Measurements from ENCODE around the gene PTBP3.
"Not testable (repeated sequence)": the region's sequence is repeated elsewhere in the genome, so short reads cannot be mapped to it uniquely, and the experiment has no call there.

PTBP3 gene

DNA sequence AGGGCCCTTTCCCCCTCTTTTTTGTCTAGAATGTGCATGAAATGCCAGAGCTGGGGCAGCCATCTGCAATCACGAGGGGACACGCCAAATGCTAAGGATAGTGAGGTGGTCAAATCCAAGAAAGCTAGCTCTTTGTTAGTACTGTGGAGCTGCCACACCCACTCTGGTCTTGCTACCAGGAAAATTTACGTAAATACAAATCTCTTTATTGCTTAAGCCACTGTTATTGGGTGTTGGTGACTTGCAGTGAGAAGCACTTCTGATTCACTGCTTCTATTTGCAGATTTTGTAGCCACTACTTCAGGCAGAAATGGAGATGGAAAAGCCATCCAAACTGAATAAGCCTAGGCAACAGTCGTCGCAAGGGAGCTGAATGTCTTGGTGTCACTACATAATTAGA, 132.7 kb downstream of the PTBP3 start:
- Histone ChIP-seq H3K4me3 (ENCODE audit: low read depth in 1 of 2, low read length in 1 of 2) (no peak overlapping the region), H3K36me3 (peaks cover 4% of the 10 kb centered on the region)

DNA sequence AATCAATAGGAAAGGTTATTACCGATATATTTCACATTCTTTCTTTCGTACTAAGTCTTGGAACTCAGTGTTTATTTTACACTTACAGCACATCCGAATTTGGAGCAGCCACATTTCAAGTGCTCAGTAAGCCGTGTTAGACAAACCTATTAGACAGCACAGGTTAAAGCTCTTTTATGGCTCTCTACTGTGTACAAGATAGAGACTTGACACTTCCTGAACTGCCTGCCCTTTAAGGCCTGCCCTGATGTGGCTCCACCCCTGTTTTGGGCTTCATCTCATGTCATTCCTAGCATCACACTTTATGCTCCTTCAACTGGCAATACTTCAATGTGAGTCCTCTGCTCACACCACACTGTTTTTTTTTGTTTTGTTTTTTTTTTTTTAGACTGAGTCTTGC, 134.8 kb downstream of the PTBP3 start:
- no peak for TF ChIP-seq CTCF (IDR thresholded peaks at IDR 0.05)
- Histone ChIP-seq H3K27me3 (no peaks in the 10 kb centered on the region), H3K9me3 (no peaks in the 10 kb centered on the region), H3K4me3 (ENCODE audit: low read depth in 1 of 2, low read length in 1 of 2) (no peak overlapping the region), H3K27ac (no peak overlapping the region), H3K4me1 (ENCODE audit: control insufficient read depth in 1 of 2, insufficient read depth in 1 of 2, low read depth in 1 of 2, low read length in 1 of 2) (peaks cover 3 to 11% of the 10 kb centered on the region in 2 experiments), H3K36me3 (no peaks in the 10 kb centered on the region)

More for the DNA sequence above, 132.7 kb downstream of the PTBP3 start:
- no peak for TF ChIP-seq CTCF (IDR thresholded peaks at IDR 0.05)
- Histone ChIP-seq H3K4me1 (ENCODE audit: control insufficient read depth in 1 of 2, insufficient read depth in 1 of 2, low read depth in 1 of 2, low read length in 1 of 2) (no peaks in the 10 kb centered on the region), H3K27me3 (no peaks in the 10 kb centered on the region), H3K27ac (no peak overlapping the region), H3K9me3 (no peaks in the 10 kb centered on the region)

DNA sequence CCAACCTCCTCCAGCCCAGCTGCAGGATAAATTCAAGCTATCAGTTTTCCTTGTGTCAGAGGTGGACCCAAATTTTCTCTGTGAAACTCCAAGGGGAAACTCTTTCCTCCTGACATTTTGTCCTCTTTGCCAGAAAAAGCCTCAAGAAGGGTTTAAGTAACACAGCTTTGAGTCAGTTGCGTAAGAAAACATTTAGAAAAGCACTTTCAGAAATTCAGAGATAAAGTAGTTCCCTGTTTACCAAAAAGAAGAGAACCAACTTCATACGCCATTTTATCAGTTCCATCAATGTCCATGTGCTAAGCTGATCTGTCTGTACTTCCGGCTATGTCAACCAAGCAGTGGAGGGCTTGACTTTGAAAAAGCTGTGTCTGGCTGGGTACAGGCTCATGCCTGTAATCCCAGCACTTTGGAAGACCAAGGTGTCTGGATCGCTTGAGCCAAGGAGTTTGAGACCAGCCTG, 138.4 kb downstream of the PTBP3 start:
- no peak overlapping the region for H3K27ac ChIP-seq
- H3K27me3 ChIP-seq: no peaks in the 10 kb centered on the region
- no peaks in the 10 kb centered on the region for H3K9me3 ChIP-seq
- peaks cover 3 to 11% of the 10 kb centered on the region in 2 experiments for H3K4me1 ChIP-seq (ENCODE audit: control insufficient read depth in 1 of 2, insufficient read depth in 1 of 2, low read depth in 1 of 2, low read length in 1 of 2)
- TF ChIP-seq CTCF (IDR thresholded peaks at IDR 0.05): no peak
- no peak overlapping the region for H3K4me3 ChIP-seq (ENCODE audit: low read depth in 1 of 2, low read length in 1 of 2)
- no peaks in the 10 kb centered on the region for H3K36me3 ChIP-seq

- H3K27ac ChIP-seq: no peak overlapping the region
- H3K4me3 ChIP-seq (ENCODE audit: low read depth in 1 of 2, low read length in 1 of 2): no peak overlapping the region
- no peaks in the 10 kb centered on the region for H3K36me3 ChIP-seq
- H3K4me1 ChIP-seq (ENCODE audit: control insufficient read depth in 1 of 2, insufficient read depth in 1 of 2, low read depth in 1 of 2, low read length in 1 of 2): peaks cover 3 to 11% of the 10 kb centered on the region in 2 experiments
- TF ChIP-seq CTCF (IDR thresholded peaks at IDR 0.05): no peak
- H3K9me3 ChIP-seq: no peaks in the 10 kb centered on the region
- no peaks in the 10 kb centered on the region for H3K27me3 ChIP-seq
These were observed 139.7 kb downstream of the PTBP3 start for GRCh38 chr9:112193572-112194288.

GRCh38 chr9:112190320-112190719, 143.1 kb downstream of the PTBP3 start:
- not testable (repeated sequence) for H3K27me3 ChIP-seq, H3K27ac ChIP-seq

GRCh38 chr9:112188884-112189283, 144.5 kb downstream of the PTBP3 start:
- no peak overlapping the region for H3K27ac ChIP-seq
- H3K9me3 ChIP-seq: no peaks in the 10 kb centered on the region
- H3K36me3 ChIP-seq: no peaks in the 10 kb centered on the region
- H3K27me3 ChIP-seq: no peaks in the 10 kb centered on the region
- no peaks in the 10 kb centered on the region for H3K4me1 ChIP-seq (ENCODE audit: control insufficient read depth in 1 of 2, insufficient read depth in 1 of 2, low read depth in 1 of 2, low read length in 1 of 2)
- H3K4me3 ChIP-seq (ENCODE audit: low read depth in 1 of 2, low read length in 1 of 2): no peak overlapping the region
- no peak for TF ChIP-seq CTCF (IDR thresholded peaks at IDR 0.05)

More at GRCh38 chr9:112190320-112190719, 143.1 kb downstream of the PTBP3 start:
- H3K9me3 ChIP-seq; H3K4me3 ChIP-seq (ENCODE audit: low read depth in 1 of 2, low read length in 1 of 2); H3K36me3 ChIP-seq: not testable (repeated sequence)
- peaks cover 3 to 11% of the 10 kb centered on the region in 2 experiments for H3K4me1 ChIP-seq (ENCODE audit: control insufficient read depth in 1 of 2, insufficient read depth in 1 of 2, low read depth in 1 of 2, low read length in 1 of 2)
